ENCODE results near the gene ZFHX3.

- TF ChIP-seq CTCF (IDR thresholded peaks at IDR 0.05) (no peak), POLR2A (IDR thresholded peaks at IDR 0.05) (no peak)
Observed at GRCh38 chr16:72768591-72768990, 279.3 kb downstream of the ZFHX3 start.

Data from testis (tissue), 2 donors.